Kidney (tissue), 14 donors: ENCODE results near the gene RASA3. TPM values are rescaled to one million over a fixed set of nuclear protein-coding genes. Genes with fewer than 3 reads are reported as not detected.
A peak's percentile ranks its signal among the peaks of the same experiment; 100 is the strongest.

Source experiments
- DNase-seq, 5 donors: peaks; one replicate each; pipeline ENCODE4 v3.0.0-alpha.2; 2013 to 2020
- FAIRE-seq: peaks from 2 replicates; lab custom pipeline; 2012; peaks lifted over from hg19 to GRCh38; lab: Jason Lieb, UNC
- H3K27ac ChIP-seq, 2 donors: one replicate each; pipeline ENCODE4 v1.7.0; 2013; ENCODE audit warnings: low read depth in 2 of 2, low read length in 2 of 2, inconsistent platforms in 1 of 2
- H3K27me3 ChIP-seq: one replicate; pipeline ENCODE4 v1.7.1; 2013; ENCODE audit warnings: low read length, inconsistent platforms; ENCODE audit not compliant: control insufficient read depth, insufficient read depth
- H3K36me3 ChIP-seq, 3 donors: one replicate each; pipeline versions ENCODE4 v1.7.0 to v1.7.1; 2013; ENCODE audit warnings: low read length in 3 of 3, control low read depth in 1 of 3, inconsistent platforms in 1 of 3; ENCODE audit not compliant: insufficient read depth in 3 of 3, control insufficient read depth in 2 of 3
- H3K4me1 ChIP-seq, 3 donors: one replicate each; pipeline versions ENCODE4 v1.7.0 to v1.7.1; 2013; ENCODE audit warnings: low read length in 3 of 3, inconsistent platforms in 1 of 3, low read depth in 1 of 3; ENCODE audit not compliant: control insufficient read depth in 2 of 3, insufficient read depth in 2 of 3
- H3K4me3 ChIP-seq, 3 donors: one replicate each; pipeline versions ENCODE4 v1.7.0 to v1.8.1; 2013; ENCODE audit warnings: low read length in 3 of 3, control low read depth in 1 of 3, inconsistent platforms in 1 of 3
- H3K9ac ChIP-seq, 3 donors: one replicate each; pipeline versions ENCODE4 v1.7.0 to v1.7.1; 2013; ENCODE audit warnings: low read length in 3 of 3, control low read depth in 1 of 3, inconsistent platforms in 1 of 3
- H3K9me3 ChIP-seq, 3 donors: one replicate each; pipeline versions ENCODE4 v1.7.0 to v1.7.1; 2013; ENCODE audit warnings: low read length in 3 of 3, control low read depth in 1 of 3, inconsistent platforms in 1 of 3; ENCODE audit not compliant: control insufficient read depth in 2 of 3, insufficient read depth in 1 of 3
- intact Hi-C: fragments of 100-400 bp; cut with DNase I; formaldehyde crosslinking; loops from one replicate; pipeline ENCODE4 v1.11.1; 2022
- polyA plus RNA-seq: library from polyadenylated mRNA; stranded (reverse); fragments of 350-450 nt; fragmentation: Illumina TruSeq; extraction: RNeasy Lipid Tissue Mini Kit (QIAGEN cat#74804); gene quantifications from one replicate; pipeline ENCODE4 v1.2.3, GENCODE V29; 2014; ENCODE audit warnings: low read depth, low replicate concordance; ENCODE audit not compliant: insufficient read depth
- total RNA-seq: library from RNA; stranded (reverse); fragmentation: NEBNext Ultra II Directional; extraction: Animal tissue kit (Norgen Biotek cat#: 25700); gene quantifications from one replicate; pipeline ENCODE4 v1.2.1, GENCODE V29; 2021
- TF ChIP-seq, protein P1 (sequence below): IDR thresholded peaks from 3 replicates; pipeline ENCODE4 v1.5.1; 2012; ENCODE audit warnings: mild to moderate bottlenecking, moderate library complexity, borderline replicate concordance; ENCODE audit not compliant: insufficient read depth; ENCODE audit errors: extremely low read depth
- donor health status: control.
- donor health status: control.
- donor health status: control.
- donor health status: control.
- donor health status: control.
- donor health status: DM: yes; HTN: yes; CAD: no.
- donor health status: Normal renal cell carcinoma (clear cell type).

The RASA3 gene
- total and polyA plus RNA-seq, 2 donors from 2014 or later: 4.2 to 28.8 TPM

DNA sequence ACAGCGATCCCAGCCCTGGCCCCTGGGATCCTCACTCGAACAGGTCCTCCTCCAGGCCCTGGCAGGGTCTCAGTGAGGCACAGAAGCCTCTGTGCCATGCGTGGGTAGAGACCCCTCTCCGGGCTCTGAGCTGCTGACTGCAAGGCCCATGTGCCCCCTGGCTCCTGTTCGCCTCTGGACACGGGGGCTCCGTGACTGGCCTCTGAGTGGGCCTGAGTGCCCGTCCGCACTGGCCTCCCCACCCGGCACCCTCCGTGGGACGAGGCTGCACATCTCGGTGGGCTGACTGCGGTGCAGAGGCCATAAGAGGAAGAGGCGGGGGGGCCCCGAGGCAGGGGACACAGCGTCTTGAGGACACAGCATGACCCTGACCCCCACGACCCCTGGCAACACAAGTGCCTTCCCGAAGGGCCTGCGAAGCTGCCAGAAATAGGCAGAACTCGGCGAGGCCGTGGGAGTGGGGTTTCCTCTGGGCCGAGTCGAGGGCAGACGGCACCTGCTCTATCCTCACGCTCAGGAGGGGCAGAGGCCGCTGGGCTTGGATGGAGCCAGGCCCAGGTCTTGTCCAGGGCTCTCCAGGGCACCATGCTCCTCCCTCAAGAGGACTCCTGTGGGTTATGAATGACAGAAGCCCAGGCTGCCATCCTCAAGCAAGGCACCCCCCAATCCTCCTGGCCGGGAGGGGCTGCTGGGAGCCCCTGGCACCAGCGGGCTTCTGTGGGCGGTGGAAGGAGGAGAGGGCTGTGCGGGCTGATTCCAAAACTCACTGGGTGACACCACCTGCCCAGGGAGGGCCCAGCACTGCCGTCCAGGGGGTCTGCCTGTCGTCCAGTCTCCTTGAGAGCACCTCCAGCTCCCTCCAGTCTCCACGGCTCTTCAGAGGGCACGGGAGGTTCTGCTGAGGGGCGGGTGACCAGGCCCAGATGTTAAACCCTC lies 52.6 kb downstream of the RASA3 start:
- TF ChIP-seq, protein P1, sequence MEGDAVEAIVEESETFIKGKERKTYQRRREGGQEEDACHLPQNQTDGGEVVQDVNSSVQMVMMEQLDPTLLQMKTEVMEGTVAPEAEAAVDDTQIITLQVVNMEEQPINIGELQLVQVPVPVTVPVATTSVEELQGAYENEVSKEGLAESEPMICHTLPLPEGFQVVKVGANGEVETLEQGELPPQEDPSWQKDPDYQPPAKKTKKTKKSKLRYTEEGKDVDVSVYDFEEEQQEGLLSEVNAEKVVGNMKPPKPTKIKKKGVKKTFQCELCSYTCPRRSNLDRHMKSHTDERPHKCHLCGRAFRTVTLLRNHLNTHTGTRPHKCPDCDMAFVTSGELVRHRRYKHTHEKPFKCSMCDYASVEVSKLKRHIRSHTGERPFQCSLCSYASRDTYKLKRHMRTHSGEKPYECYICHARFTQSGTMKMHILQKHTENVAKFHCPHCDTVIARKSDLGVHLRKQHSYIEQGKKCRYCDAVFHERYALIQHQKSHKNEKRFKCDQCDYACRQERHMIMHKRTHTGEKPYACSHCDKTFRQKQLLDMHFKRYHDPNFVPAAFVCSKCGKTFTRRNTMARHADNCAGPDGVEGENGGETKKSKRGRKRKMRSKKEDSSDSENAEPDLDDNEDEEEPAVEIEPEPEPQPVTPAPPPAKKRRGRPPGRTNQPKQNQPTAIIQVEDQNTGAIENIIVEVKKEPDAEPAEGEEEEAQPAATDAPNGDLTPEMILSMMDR: no peak
- Histone ChIP-seq H3K9me3 (no peaks in the 10 kb centered on the region), H3K36me3 (no peaks in the 10 kb centered on the region), H3K4me1 (peaks cover 0 to 2% (median 0%) of the 10 kb centered on the region in 3 donors), H3K27me3 (no peaks in the 10 kb centered on the region), H3K27ac (no peak overlapping the region), H3K9ac (no peak overlapping the region), H3K4me3 (no peak overlapping the region)
- intact Hi-C loops: no loop called here
- FAIRE-seq (no peak), DNase-seq (peak in 2 of 5 donors; percentile 52 to 73)

DNA sequence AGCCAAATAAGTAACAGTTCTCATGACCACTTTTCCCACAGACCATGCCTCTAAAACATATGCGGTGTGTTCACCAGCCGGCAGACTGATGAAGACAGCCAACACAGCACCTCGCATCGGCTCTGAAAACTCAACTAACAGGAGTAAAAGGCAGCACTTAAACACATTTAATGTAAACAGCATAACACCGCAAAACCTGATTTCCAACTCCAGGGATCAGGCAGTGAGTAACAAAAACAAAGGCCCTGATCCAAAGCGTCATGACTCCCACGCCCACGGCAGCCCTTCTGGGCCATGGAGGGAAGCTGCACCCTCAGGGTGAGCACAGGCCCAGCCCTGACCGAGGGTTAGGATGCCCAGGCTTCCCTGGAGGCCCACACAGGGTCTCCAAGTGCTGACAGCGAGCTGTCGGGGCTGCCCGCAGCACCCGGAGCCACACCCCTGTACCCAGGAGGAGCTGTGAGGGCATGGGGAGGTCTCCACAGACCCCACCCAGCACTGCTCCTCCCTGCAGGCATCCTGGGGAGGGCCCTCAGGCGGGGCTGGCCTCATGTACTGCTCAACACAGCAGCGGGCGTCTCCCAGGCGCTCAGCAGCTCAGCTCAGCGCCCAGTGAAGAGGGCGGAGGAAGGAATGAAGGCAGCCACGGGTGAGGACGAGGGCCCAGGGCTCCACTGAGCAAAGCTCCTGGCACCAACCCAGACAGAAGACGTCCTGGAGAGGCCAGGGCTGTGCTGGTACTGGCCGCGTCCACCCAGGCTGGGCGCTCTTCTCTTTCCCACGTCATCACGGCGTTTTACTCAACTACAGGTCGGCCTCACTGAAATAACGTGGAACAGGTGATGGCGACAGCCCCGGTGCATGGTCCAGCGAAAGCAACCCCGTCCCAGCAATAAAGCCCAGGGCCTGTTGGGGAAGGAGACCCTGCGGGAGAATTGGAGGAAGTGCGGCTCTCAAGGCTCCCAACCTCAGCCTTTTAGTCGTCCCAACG lies 53.7 kb downstream of the RASA3 start:
- intact Hi-C loops: no loop called here
- Histone ChIP-seq H3K9ac (no peak overlapping the region), H3K27ac (no peak overlapping the region), H3K36me3 (no peaks in the 10 kb centered on the region), H3K4me3 (no peak overlapping the region), H3K4me1 (peaks cover 0 to 2% (median 0%) of the 10 kb centered on the region in 3 donors), H3K27me3 (no peaks in the 10 kb centered on the region), H3K9me3 (no peaks in the 10 kb centered on the region)
- TF ChIP-seq, protein P1: no peak
- FAIRE-seq (no peak), DNase-seq (peak in 3 of 5 donors; percentile 38 to 74 (median 50))

DNA sequence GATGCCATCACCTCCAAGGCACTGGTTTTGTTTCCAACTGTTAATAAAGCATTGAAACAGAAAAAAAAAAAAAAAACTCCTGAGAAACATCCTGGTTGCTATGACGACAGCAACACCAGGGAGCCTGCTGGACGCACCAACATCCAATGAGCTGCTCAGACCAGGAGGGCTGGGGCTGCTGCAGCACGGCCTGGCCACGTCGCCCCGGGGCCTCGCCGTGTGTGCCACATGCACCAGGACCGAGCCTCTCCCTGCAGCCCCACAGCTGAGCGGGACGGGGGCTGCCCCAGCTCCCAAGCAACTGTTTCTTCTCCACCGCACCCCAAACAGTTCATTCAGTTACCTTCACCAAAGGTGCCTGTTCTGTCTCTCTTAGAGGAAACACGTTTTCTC lies 54.5 kb downstream of the RASA3 start:
- Histone ChIP-seq H3K27ac (no peak overlapping the region), H3K9me3 (no peaks in the 10 kb centered on the region), H3K36me3 (peaks cover 0 to 2% (median 0%) of the 10 kb centered on the region in 3 donors), H3K27me3 (no peaks in the 10 kb centered on the region), H3K4me3 (no peak overlapping the region), H3K9ac (no peak overlapping the region), H3K4me1 (peaks cover 0 to 2% (median 0%) of the 10 kb centered on the region in 3 donors)
- intact Hi-C loops: no loop called here
- TF ChIP-seq, protein P1: no peak
- FAIRE-seq (no peak), DNase-seq (peak; percentile 49 to 76 (median 74))
